Heart right ventricle (tissue), 16 donors: ENCODE data around the gene DNAL1. TPM values are rescaled to one million over a fixed set of nuclear protein-coding genes. Genes with fewer than 3 reads are reported as not detected.

Experiments
- ATAC-seq, 8 donors: fragments of 200-7000 bp; cut with Tn5 transposase; one replicate each; pipeline ENCODE4 v1.9.1; 2020; ENCODE audit warnings: mild to moderate bottlenecking in 8 of 8, moderate library complexity in 8 of 8, moderate number of reproducible peaks in 1 of 8
- DNase-seq, 2 donors: peaks; one replicate each; pipeline ENCODE4 v3.0.0-alpha.2; 2020
- H3K27ac ChIP-seq, 10 donors: fragments of 200-600 bp; sonication (generic) in 2 of 10; one replicate each; pipeline versions ENCODE4 v1.5.0 to v1.8.0; 2020 to 2022; ENCODE audit warnings: mild to moderate bottlenecking in 3 of 10
- H3K27me3 ChIP-seq, 7 donors: fragments of 200-600 bp; one replicate each; pipeline ENCODE4 v1.8.0; 2021 to 2022; ENCODE audit warnings: mild to moderate bottlenecking in 2 of 7
- H3K36me3 ChIP-seq, 9 donors: fragments of 200-600 bp; sonication (generic) in 1 of 9; one replicate each; pipeline versions ENCODE4 v1.5.0 to v1.8.0; 2020 to 2022; ENCODE audit warnings: mild to moderate bottlenecking in 2 of 9
- H3K4me1 ChIP-seq, 9 donors: fragments of 200-600 bp; sonication (generic) in 1 of 9; one replicate each; pipeline versions ENCODE4 v1.5.0 to v1.8.0; 2020 to 2022; ENCODE audit warnings: mild to moderate bottlenecking in 4 of 9
- H3K4me3 ChIP-seq, 10 donors: fragments of 200-600 bp; sonication (generic) in 2 of 10; one replicate each; pipeline versions ENCODE4 v1.5.0 to v1.8.0; 2020 to 2022; ENCODE audit warnings: mild to moderate bottlenecking in 7 of 10, moderate library complexity in 2 of 10
- H3K9me3 ChIP-seq, 11 donors: fragments of 200-600 bp in 10 of 11; sonication (generic) in 2 of 11; one replicate each; pipeline versions ENCODE4 v1.5.0 to v1.8.0; 2013 to 2022; ENCODE audit warnings: mild to moderate bottlenecking in 2 of 11, control low read depth in 1 of 11, moderate library complexity in 1 of 11
- WGBS, 2 donors: extraction: QIAGEN DNeasy Blood & Tissue Kit; methylation state at CpG; one replicate each; pipeline ENCODE4 v1.1.7; 2013; ENCODE audit warnings: inconsistent platforms in 1 of 2; 5-methylcytosine and 5-hydroxymethylcytosine counted together
- intact Hi-C, 10 donors: fragments of 100-400 bp; cut with DNase I; formaldehyde crosslinking; loops; one replicate each; pipeline versions ENCODE4 v1.11.1 to v1.14.2; 2022
- polyA plus RNA-seq, 2 donors: library from polyadenylated mRNA; stranded (reverse); fragments of 200-250 nt; gene quantifications; one replicate each; pipeline ENCODE4 v1.2.3, GENCODE V29; 2013
- total RNA-seq, 10 donors: library from RNA; stranded (reverse); fragmentation: NEBNext Ultra II Directional in 3 of 10; extraction: Animal tissue kit (Norgen Biotek cat#: 25700) in 3 of 10; gene quantifications; one replicate each; pipeline versions ENCODE4 v1.2.1 to v1.2.4, GENCODE V29; 2021 to 2023
- TF ChIP-seq, protein P1 (sequence below), 9 donors: fragments of 200-600 bp; sonication (generic) in 2 of 9; IDR thresholded peaks; one replicate each; pipeline versions ENCODE4 v1.5.0 to v1.8.0; 2021 to 2022; ENCODE audit warnings: antibody characterized with exemption in 9 of 9, mild to moderate bottlenecking in 5 of 9, moderate library complexity in 1 of 9
- donor health status: Arrhythmogenic right ventricular cardiomyopathy.
- donor health status: ischemic (EF 13 %, LVEDD 7.1; RV severe dilation, severe dysfunction).
- donor health status: healthy with polysubstance abuse.
- donor health status: DM: no; HTN: yes; CAD: no.
- donor health status: DM: no; HTN: no; CAD: no.
- donor health status: ischemic (EF 25% LVEDD 6.9; RV normal size, moderate dysfunction).
- donor health status: ischemic (EF 25% LVEDD 5.7; RV mildly dilated, moderate dysfunction).
- donor health status: healthy.
- donor health status: DM: yes; HTN: yes; CAD: no.
- donor health status: Ischemic cardiomyopathy.
- donor health status: ischemic (EF 35%, LVEDD 5.7; RV mildly dilated, moderate dysfunction).
- donor health status: nonischemic (EF 11% LVEDD 7.7; RV severe dilation, severe dysfunction).
- donor health status: DM: yes; HTN: yes; CAD: no.
- donor health status: PGD.
- donor health status: ischemic (EF 29% LVEDD 5.4; RV normal size, mild dysfunction).
- donor health status: nonischemic (EF 23%, LVEDD 6.1; RV moderate dilation, normal function).

Gene DNAL1
- total and polyA plus RNA-seq, 12 donors = 5.9 to 21.2 (median 13.7) TPM

DNA sequence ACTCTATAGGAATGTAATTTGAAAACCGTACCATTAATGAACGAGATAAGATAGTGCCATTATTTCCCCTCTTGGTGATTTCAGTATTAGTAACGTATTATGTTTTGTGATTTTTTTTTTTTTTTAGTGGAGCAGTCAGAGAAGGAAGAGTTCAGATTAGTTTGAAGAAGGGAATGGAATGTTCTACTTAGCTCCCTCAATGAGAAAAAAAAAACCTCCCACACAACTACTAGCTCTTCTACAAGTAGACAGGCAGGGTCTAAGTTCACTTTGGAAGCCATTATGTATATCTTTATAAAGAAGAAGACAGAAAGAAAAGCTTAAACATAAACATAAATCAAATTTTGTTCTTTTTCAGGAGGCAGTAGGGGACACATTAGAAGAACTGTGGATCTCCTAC lies 42.1 kb downstream of the DNAL1 start:
- Histone ChIP-seq H3K27me3 (no peaks in the 10 kb centered on the region), H3K27ac (no peak overlapping the region), H3K4me3 (no peak overlapping the region), H3K36me3 (peaks cover 0 to 56% (median 3%) of the 10 kb centered on the region in 9 donors), H3K9me3 (peaks cover 0 to 5% (median 0%) of the 10 kb centered on the region in 11 donors), H3K4me1 (no peaks in the 10 kb centered on the region)
- 84 to 88% methylated on average over 3 of the region's 3 CpGs for WGBS, 2 donors
- no peak for DNase-seq
- ATAC-seq = no peak
- intact Hi-C loops = no loop called here
- TF ChIP-seq, protein P1, sequence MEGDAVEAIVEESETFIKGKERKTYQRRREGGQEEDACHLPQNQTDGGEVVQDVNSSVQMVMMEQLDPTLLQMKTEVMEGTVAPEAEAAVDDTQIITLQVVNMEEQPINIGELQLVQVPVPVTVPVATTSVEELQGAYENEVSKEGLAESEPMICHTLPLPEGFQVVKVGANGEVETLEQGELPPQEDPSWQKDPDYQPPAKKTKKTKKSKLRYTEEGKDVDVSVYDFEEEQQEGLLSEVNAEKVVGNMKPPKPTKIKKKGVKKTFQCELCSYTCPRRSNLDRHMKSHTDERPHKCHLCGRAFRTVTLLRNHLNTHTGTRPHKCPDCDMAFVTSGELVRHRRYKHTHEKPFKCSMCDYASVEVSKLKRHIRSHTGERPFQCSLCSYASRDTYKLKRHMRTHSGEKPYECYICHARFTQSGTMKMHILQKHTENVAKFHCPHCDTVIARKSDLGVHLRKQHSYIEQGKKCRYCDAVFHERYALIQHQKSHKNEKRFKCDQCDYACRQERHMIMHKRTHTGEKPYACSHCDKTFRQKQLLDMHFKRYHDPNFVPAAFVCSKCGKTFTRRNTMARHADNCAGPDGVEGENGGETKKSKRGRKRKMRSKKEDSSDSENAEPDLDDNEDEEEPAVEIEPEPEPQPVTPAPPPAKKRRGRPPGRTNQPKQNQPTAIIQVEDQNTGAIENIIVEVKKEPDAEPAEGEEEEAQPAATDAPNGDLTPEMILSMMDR (IDR thresholded peaks at IDR 0.05) = no peak

DNA sequence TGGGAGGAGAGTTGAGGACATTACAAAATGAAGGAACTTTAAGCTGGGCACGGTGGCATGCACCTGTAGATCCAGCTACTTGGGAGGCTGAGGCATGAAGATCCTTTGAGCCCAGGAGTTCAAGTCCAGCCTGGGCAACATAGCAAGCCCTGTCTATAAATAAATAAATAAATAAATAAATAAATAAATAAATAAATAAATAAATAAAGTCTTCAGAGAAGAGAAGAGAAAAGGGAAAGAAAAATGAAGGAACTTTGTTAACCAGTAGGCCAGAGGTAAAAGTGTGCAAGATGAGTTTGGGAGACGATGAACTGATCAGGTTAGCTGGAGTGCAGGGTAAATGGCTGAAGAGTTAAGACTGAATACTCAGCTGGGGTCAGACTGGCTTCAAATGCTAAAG lies 49.3 kb downstream of the DNAL1 start:
- Histone ChIP-seq H3K36me3 (peaks cover 0 to 84% (median 8%) of the 10 kb centered on the region in 9 donors), H3K4me3 (no peak overlapping the region), H3K27ac (no peak overlapping the region), H3K27me3 (no peaks in the 10 kb centered on the region), H3K9me3 (no peaks in the 10 kb centered on the region), H3K4me1 (peaks cover 0 to 5% (median 0%) of the 10 kb centered on the region in 9 donors)
- intact Hi-C loops = no loop called here
- DNase-seq (no peak), ATAC-seq (no peak)
- TF ChIP-seq, protein P1 (IDR thresholded peaks at IDR 0.05) = no peak
- 96 to 99% methylated on average over 2 of the region's 2 CpGs for WGBS, 2 donors

DNA sequence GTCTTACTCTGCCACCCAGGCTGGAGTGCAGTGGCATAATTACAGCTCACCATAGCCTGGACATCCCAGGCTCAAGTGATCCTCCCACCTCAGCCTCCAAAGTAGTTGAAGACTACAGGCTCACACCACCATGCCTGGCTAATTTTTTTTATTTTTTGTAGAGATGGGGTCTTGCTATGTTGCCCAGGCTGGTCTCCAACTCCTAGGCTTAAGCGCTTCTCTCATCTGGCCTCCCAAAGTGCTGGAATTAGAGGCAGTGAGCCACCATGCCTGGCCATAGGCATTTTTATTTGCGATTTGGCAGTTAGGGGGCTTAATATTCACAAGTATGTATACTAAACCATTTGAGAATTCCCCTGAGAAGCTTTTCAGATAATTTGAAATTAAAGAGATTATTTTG lies 50.3 kb downstream of the DNAL1 start:
- TF ChIP-seq, protein P1 (IDR thresholded peaks at IDR 0.05) = no peak
- no peak overlapping the region for H3K27ac ChIP-seq
- intact Hi-C loops = no loop called here
- WGBS, 2 donors = 79 to 98% methylated on average over 2 of the region's 2 CpGs
- no peak for DNase-seq
- no peak for ATAC-seq
- H3K4me3 ChIP-seq = no peak overlapping the region
- peaks cover 0 to 5% (median 0%) of the 10 kb centered on the region in 9 donors for H3K4me1 ChIP-seq
- no peaks in the 10 kb centered on the region for H3K27me3 ChIP-seq
- H3K9me3 ChIP-seq = no peaks in the 10 kb centered on the region
- H3K36me3 ChIP-seq = peaks cover 0 to 74% (median 8%) of the 10 kb centered on the region in 9 donors

DNA sequence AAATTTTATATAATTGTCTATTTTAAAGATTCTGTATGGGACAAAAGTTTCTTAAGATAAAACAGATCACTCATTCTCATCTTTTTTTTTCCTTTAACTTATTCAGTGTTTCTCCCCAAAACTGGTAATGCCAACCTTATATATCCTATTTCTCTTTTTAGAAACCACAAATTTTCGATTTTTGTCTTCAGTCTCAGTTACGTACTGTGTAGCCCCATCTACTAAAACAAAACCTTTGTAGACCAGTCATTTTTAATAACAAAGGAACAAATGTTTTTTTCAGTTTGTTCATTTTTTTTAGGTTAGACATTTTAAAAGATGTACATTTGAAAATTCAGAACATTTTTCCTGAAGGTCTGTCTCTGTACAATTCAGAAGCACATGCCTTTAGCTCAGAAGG lies 51.2 kb downstream of the DNAL1 start:
- WGBS, 2 donors = 93 to 95% methylated on average over 2 of the region's 2 CpGs

More for the DNA sequence above, 51.2 kb downstream of the DNAL1 start:
- TF ChIP-seq, protein P1 (IDR thresholded peaks at IDR 0.05) = no peak
- intact Hi-C loops = no loop called here
- Histone ChIP-seq H3K27me3 (no peaks in the 10 kb centered on the region), H3K9me3 (no peaks in the 10 kb centered on the region), H3K27ac (no peak overlapping the region), H3K4me3 (no peak overlapping the region), H3K4me1 (peaks cover 0 to 5% (median 0%) of the 10 kb centered on the region in 9 donors), H3K36me3 (peaks cover 0 to 65% (median 8%) of the 10 kb centered on the region in 9 donors)
- no peak for DNase-seq
- ATAC-seq = no peak
